ENCODE results near the gene OR52A1.

- no peak for TF ChIP-seq POLR2A (IDR thresholded peaks at IDR 0.05)
- TF ChIP-seq, protein P1, sequence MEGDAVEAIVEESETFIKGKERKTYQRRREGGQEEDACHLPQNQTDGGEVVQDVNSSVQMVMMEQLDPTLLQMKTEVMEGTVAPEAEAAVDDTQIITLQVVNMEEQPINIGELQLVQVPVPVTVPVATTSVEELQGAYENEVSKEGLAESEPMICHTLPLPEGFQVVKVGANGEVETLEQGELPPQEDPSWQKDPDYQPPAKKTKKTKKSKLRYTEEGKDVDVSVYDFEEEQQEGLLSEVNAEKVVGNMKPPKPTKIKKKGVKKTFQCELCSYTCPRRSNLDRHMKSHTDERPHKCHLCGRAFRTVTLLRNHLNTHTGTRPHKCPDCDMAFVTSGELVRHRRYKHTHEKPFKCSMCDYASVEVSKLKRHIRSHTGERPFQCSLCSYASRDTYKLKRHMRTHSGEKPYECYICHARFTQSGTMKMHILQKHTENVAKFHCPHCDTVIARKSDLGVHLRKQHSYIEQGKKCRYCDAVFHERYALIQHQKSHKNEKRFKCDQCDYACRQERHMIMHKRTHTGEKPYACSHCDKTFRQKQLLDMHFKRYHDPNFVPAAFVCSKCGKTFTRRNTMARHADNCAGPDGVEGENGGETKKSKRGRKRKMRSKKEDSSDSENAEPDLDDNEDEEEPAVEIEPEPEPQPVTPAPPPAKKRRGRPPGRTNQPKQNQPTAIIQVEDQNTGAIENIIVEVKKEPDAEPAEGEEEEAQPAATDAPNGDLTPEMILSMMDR (IDR thresholded peaks at IDR 0.05), result no peak
Measured at GRCh38 chr11:5107285-5107684, 47.3 kb downstream of the OR52A1 start.
